Mucosa of gallbladder (tissue), 1 donor: ENCODE measurements around the gene ZFPM1. TPM values are rescaled to one million over a fixed set of nuclear protein-coding genes. Genes with fewer than 3 reads are reported as not detected.

ENCODE experiments used
- total RNA-seq: library from RNA; stranded (reverse); gene quantifications from one replicate; pipeline ENCODE4 v1.2.1, GENCODE V29; 2021
- donor health status: DM: no; HTN: no; CAD: no.

Gene ZFPM1
- total RNA-seq, 1 donor from 2014 or later = 72.0 TPM

Other genes starting within 250 kb of the ZFPM1 start
- 3.7 TPM for gene ZNF469, start 70.3 kb upstream of the ZFPM1 start, total RNA-seq
- 43.4 TPM for gene ZC3H18, start 117.1 kb downstream of the ZFPM1 start, total RNA-seq
- not detected for gene IL17C, start 185.3 kb downstream of the ZFPM1 start, total RNA-seq
- gene CYBA, start 197.8 kb downstream of the ZFPM1 start, total RNA-seq = 271 TPM
- 126 TPM for gene MVD, start 209.8 kb downstream of the ZFPM1 start, total RNA-seq
- gene SNAI3, start 233.2 kb downstream of the ZFPM1 start, total RNA-seq = 1.9 TPM